ENCODE measurements around the gene USP7.

Gene USP7

GRCh38 chr16:8904018-8904430, 59.7 kb downstream of the USP7 start:
- no peaks in the 10 kb centered on the region for H3K27me3 ChIP-seq (replicated peaks in 2 of 5; ENCODE audit: control insufficient read depth in 4 of 5, insufficient read depth in 5 of 5, low read length in 4 of 5)
- CTCF ChIA-PET = interaction anchor here (0.9 to 1.4 kb wide), 5 partner anchors 10 to 232 kb away, joined by 3 to 4 read pairs (median 3); no protein-coding TSS in a partner anchor
- H3K27ac ChIP-seq (ENCODE audit: insufficient read depth in 1 of 2, low read depth in 1 of 2, low read length in 2 of 2, poor library complexity in 1 of 2, severe bottlenecking in 2 of 2) = no peak overlapping the region
- 90% methylated on average over 7 of the region's 8 CpGs for WGBS (ENCODE audit: insufficient coverage)
- H3K36me3 ChIP-seq (ENCODE audit: control insufficient read depth in 4 of 4, insufficient read depth in 4 of 4, low read length in 3 of 4) = peaks cover 29 to 94% (median 66%) of the 10 kb centered on the region in 4 experiments
- no peak overlapping the region for H3K4me3 ChIP-seq (ENCODE audit: control insufficient read depth in 1 of 7, extremely low read depth in 1 of 7, insufficient read depth in 4 of 7, low read depth in 2 of 7, low read length in 6 of 7)
- H3K4me1 ChIP-seq (ENCODE audit: control extremely low read depth in 1 of 4, control insufficient read depth in 4 of 4, insufficient read depth in 4 of 4, low read length in 3 of 4) = no peaks in the 10 kb centered on the region
- DNase-seq = no peak
- H3K9me3 ChIP-seq (ENCODE audit: control extremely low read depth in 1 of 5, control insufficient read depth in 4 of 5, insufficient read depth in 2 of 5, low read depth in 1 of 5, low read length in 4 of 5) = no peaks in the 10 kb centered on the region
- POLR2A ChIA-PET = no interaction called here

GRCh38 chr16:8903004-8903403, 60.7 kb downstream of the USP7 start:
- ChIA-PET POLR2A (no interaction called here), CTCF (interaction anchor here (0.7 to 4.3 kb wide), 2 partner anchors 8 to 109 kb away, joined by 3 to 16 read pairs; no protein-coding TSS in a partner anchor)
- no peak overlapping the region for H3K27ac ChIP-seq (ENCODE audit: insufficient read depth in 1 of 2, low read depth in 1 of 2, low read length in 2 of 2, poor library complexity in 1 of 2, severe bottlenecking in 2 of 2)
- peaks cover 32 to 94% (median 66%) of the 10 kb centered on the region in 4 experiments for H3K36me3 ChIP-seq (ENCODE audit: control insufficient read depth in 4 of 4, insufficient read depth in 4 of 4, low read length in 3 of 4)
- no peak overlapping the region for H3K4me3 ChIP-seq (ENCODE audit: control insufficient read depth in 1 of 7, extremely low read depth in 1 of 7, insufficient read depth in 4 of 7, low read depth in 2 of 7, low read length in 6 of 7)
- H3K4me1 ChIP-seq (ENCODE audit: control extremely low read depth in 1 of 4, control insufficient read depth in 4 of 4, insufficient read depth in 4 of 4, low read length in 3 of 4) = no peaks in the 10 kb centered on the region
- H3K9me3 ChIP-seq (ENCODE audit: control extremely low read depth in 1 of 5, control insufficient read depth in 4 of 5, insufficient read depth in 2 of 5, low read depth in 1 of 5, low read length in 4 of 5) = no peaks in the 10 kb centered on the region
- no peak for DNase-seq
- WGBS (ENCODE audit: insufficient coverage) = 98% methylated on average over 9 of the region's 9 CpGs
- H3K27me3 ChIP-seq (replicated peaks in 2 of 5; ENCODE audit: control insufficient read depth in 4 of 5, insufficient read depth in 5 of 5, low read length in 4 of 5) = no peaks in the 10 kb centered on the region

DNA sequence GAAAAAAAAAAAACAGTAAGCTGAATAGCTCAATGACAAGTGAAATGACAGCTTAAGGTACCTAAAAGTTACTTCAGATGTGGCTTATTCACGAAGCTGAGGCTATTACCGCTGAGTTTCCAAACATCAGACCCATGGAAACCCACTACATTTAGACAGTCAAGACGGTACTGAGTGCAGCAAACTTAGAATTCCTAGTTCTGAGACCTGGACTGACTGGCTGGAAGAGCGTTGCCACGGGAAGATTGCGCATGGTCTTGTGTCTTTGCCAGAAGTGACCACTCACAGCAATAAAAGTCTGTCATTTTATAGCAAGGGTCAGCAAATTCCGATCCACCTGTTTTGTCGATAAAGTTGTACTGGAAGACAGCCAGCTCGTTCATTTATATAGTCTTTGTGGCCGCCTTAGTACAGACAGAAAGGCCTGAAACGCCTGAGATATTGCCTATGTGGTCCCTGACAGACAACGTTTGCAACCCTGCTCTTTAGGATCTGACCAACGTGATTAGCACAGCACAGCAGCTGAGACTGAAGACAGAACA, 62.3 kb downstream of the USP7 start:
- no peak for DNase-seq
- POLR2A ChIA-PET = interaction anchor here (0.6 to 1.1 kb wide), 2 partner anchors 9 to 234 kb away, joined by 4 to 5 read pairs; no protein-coding TSS in a partner anchor
- 89% methylated on average over 13 of the region's 13 CpGs for WGBS (ENCODE audit: insufficient coverage)
- no peaks in the 10 kb centered on the region for H3K4me1 ChIP-seq (ENCODE audit: control extremely low read depth in 1 of 4, control insufficient read depth in 4 of 4, insufficient read depth in 4 of 4, low read length in 3 of 4)
- H3K4me3 ChIP-seq (ENCODE audit: control insufficient read depth in 1 of 7, extremely low read depth in 1 of 7, insufficient read depth in 4 of 7, low read depth in 2 of 7, low read length in 6 of 7) = no peak overlapping the region
- H3K9me3 ChIP-seq (ENCODE audit: control extremely low read depth in 1 of 5, control insufficient read depth in 4 of 5, insufficient read depth in 2 of 5, low read depth in 1 of 5, low read length in 4 of 5) = no peaks in the 10 kb centered on the region
- CTCF ChIA-PET = interaction anchor here (0.6 to 4.3 kb wide), 8 partner anchors 9 to 233 kb away, joined by 3 to 16 read pairs (median 3); no protein-coding TSS in a partner anchor
- peaks cover 31 to 95% (median 68%) of the 10 kb centered on the region in 4 experiments for H3K36me3 ChIP-seq (ENCODE audit: control insufficient read depth in 4 of 4, insufficient read depth in 4 of 4, low read length in 3 of 4)
- no peaks in the 10 kb centered on the region for H3K27me3 ChIP-seq (replicated peaks in 2 of 5; ENCODE audit: control insufficient read depth in 4 of 5, insufficient read depth in 5 of 5, low read length in 4 of 5)
- no peak overlapping the region for H3K27ac ChIP-seq (ENCODE audit: insufficient read depth in 1 of 2, low read depth in 1 of 2, low read length in 2 of 2, poor library complexity in 1 of 2, severe bottlenecking in 2 of 2)

GRCh38 chr16:8900343-8900742, 63.4 kb downstream of the USP7 start:
- Histone ChIP-seq H3K4me3 (ENCODE audit: control insufficient read depth in 1 of 7, extremely low read depth in 1 of 7, insufficient read depth in 4 of 7, low read depth in 2 of 7, low read length in 6 of 7) (no peak overlapping the region), H3K4me1 (ENCODE audit: control extremely low read depth in 1 of 4, control insufficient read depth in 4 of 4, insufficient read depth in 4 of 4, low read length in 3 of 4) (no peaks in the 10 kb centered on the region), H3K27me3 (replicated peaks in 2 of 5; ENCODE audit: control insufficient read depth in 4 of 5, insufficient read depth in 5 of 5, low read length in 4 of 5) (no peaks in the 10 kb centered on the region), H3K36me3 (ENCODE audit: control insufficient read depth in 4 of 4, insufficient read depth in 4 of 4, low read length in 3 of 4) (peaks cover 28 to 94% (median 62%) of the 10 kb centered on the region in 4 experiments), H3K27ac (ENCODE audit: insufficient read depth in 1 of 2, low read depth in 1 of 2, low read length in 2 of 2, poor library complexity in 1 of 2, severe bottlenecking in 2 of 2) (no peak overlapping the region), H3K9me3 (ENCODE audit: control extremely low read depth in 1 of 5, control insufficient read depth in 4 of 5, insufficient read depth in 2 of 5, low read depth in 1 of 5, low read length in 4 of 5) (no peaks in the 10 kb centered on the region)
- ChIA-PET CTCF (interaction anchor here (0.8 to 4.3 kb wide), 5 partner anchors 9 to 234 kb away, joined by 3 to 16 read pairs (median 5); no protein-coding TSS in a partner anchor), POLR2A (no interaction called here)
- DNase-seq = no peak
- WGBS (ENCODE audit: insufficient coverage) = 90% methylated on average over 3 of the region's 5 CpGs

DNA sequence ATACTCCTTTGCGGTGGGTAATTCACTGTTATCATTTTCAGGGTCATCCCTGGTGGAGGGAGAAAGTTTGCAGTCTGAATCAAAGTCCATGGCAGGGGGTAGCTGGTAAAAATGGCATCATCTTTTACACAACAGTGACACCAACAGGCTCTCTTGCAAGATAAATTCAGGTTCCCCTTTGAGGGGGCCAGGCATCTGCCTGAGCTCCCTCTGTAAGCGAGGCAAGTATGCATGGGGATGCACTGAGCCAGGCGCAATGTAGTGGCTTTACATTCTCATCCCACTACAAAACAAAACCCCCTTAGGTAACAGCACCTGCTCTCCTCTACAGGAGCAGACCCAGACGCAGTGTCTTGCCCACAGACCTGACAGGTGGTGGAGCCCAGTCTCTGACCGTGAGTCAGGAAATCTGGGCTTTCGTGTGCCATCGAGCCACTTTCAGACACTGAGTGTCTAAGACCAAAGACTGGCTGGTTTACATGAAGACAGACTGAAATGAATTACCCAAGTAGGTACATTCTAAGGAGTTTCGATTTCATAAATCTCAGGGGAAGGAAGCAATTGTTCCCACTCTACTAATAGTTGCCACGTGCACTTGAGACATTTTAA, 63.9 kb downstream of the USP7 start:
- DNase-seq = peak in 1 of 3 donors; percentile 14
- ChIA-PET CTCF (interaction anchor here (0.5 to 4.3 kb wide), 6 partner anchors 8 to 327 kb away, joined by 3 to 16 read pairs (median 3); no protein-coding TSS in a partner anchor), POLR2A (interaction anchor here (0.7 kb wide), 1 partner anchor 51 kb away, joined by 3 read pairs; no protein-coding TSS in a partner anchor)
- H3K27me3 ChIP-seq (replicated peaks in 2 of 5; ENCODE audit: control insufficient read depth in 4 of 5, insufficient read depth in 5 of 5, low read length in 4 of 5) = no peaks in the 10 kb centered on the region
- H3K4me3 ChIP-seq (ENCODE audit: control insufficient read depth in 1 of 7, extremely low read depth in 1 of 7, insufficient read depth in 4 of 7, low read depth in 2 of 7, low read length in 6 of 7) = no peak overlapping the region
- H3K27ac ChIP-seq (ENCODE audit: insufficient read depth in 1 of 2, low read depth in 1 of 2, low read length in 2 of 2, poor library complexity in 1 of 2, severe bottlenecking in 2 of 2) = no peak overlapping the region
- 98% methylated on average over 6 of the region's 9 CpGs for WGBS (ENCODE audit: insufficient coverage)
- no peaks in the 10 kb centered on the region for H3K9me3 ChIP-seq (ENCODE audit: control extremely low read depth in 1 of 5, control insufficient read depth in 4 of 5, insufficient read depth in 2 of 5, low read depth in 1 of 5, low read length in 4 of 5)
- H3K4me1 ChIP-seq (ENCODE audit: control extremely low read depth in 1 of 4, control insufficient read depth in 4 of 4, insufficient read depth in 4 of 4, low read length in 3 of 4) = no peaks in the 10 kb centered on the region
- H3K36me3 ChIP-seq (ENCODE audit: control insufficient read depth in 4 of 4, insufficient read depth in 4 of 4, low read length in 3 of 4) = peaks cover 25 to 94% (median 62%) of the 10 kb centered on the region in 4 experiments

DNA sequence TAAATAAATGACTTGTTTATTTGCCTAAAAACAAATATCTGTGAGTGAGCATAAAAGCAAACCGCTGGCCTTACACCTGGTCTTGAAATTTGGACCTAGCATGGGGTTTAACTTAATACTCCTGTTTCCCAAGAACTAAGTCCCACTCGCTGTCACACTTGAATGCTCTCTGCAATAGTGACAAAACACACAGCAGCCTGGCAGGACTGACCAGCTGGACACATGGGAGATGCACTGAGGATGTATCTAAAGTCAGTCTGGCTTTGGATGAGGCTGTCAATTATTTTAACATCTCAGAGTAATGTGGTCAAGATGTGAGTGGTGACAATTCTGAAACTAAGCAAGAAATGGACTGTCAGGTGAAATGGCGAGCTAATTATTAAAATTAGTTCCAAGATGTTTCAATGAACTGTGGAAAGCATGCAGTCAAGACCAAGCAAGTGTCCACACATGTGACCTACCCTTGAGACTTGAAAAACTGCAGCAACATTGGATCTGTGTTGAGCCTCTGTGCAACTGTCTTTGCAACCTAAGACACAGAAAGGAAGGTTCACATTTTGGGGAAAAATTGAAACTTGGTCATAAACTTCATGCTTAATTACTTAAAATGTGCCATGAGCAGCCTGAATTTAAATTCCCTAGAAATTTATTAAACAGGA, 64.9 kb downstream of the USP7 start:
- no peak overlapping the region for H3K27ac ChIP-seq (ENCODE audit: insufficient read depth in 1 of 2, low read depth in 1 of 2, low read length in 2 of 2, poor library complexity in 1 of 2, severe bottlenecking in 2 of 2)
- POLR2A ChIA-PET = interaction anchor here (0.7 kb wide), 1 partner anchor 50 kb away, joined by 3 read pairs; no protein-coding TSS in a partner anchor
- no peak overlapping the region for H3K4me3 ChIP-seq (ENCODE audit: control insufficient read depth in 1 of 7, extremely low read depth in 1 of 7, insufficient read depth in 4 of 7, low read depth in 2 of 7, low read length in 6 of 7)
- no peaks in the 10 kb centered on the region for H3K4me1 ChIP-seq (ENCODE audit: control extremely low read depth in 1 of 4, control insufficient read depth in 4 of 4, insufficient read depth in 4 of 4, low read length in 3 of 4)
- CTCF ChIA-PET = interaction anchor here (1.1 to 4.3 kb wide), 4 partner anchors 9 to 326 kb away, joined by 3 to 16 read pairs (median 4); no protein-coding TSS in a partner anchor
- 100% methylated on average over 3 of the region's 3 CpGs for WGBS (ENCODE audit: insufficient coverage)
- no peaks in the 10 kb centered on the region for H3K9me3 ChIP-seq (ENCODE audit: control extremely low read depth in 1 of 5, control insufficient read depth in 4 of 5, insufficient read depth in 2 of 5, low read depth in 1 of 5, low read length in 4 of 5)
- H3K36me3 ChIP-seq (ENCODE audit: control insufficient read depth in 4 of 4, insufficient read depth in 4 of 4, low read length in 3 of 4) = peaks cover 26 to 96% (median 64%) of the 10 kb centered on the region in 4 experiments
- DNase-seq = no peak
- H3K27me3 ChIP-seq (replicated peaks in 2 of 5; ENCODE audit: control insufficient read depth in 4 of 5, insufficient read depth in 5 of 5, low read length in 4 of 5) = no peaks in the 10 kb centered on the region
